Uterus (tissue), 4 donors: ENCODE data around the gene SLC37A4. TPM values are rescaled to one million over a fixed set of nuclear protein-coding genes. Genes with fewer than 3 reads are reported as not detected.

Experiments
- DNase-seq, 2 donors: peaks; one replicate each; pipeline ENCODE4 v3.0.0-alpha.2; 2019 to 2020
- H3K27ac ChIP-seq, 2 donors: fragments of 200-600 bp; sonication (generic); 1 replicate in 1 of 2; 2 replicates in 1 of 2; pipeline ENCODE4 v1.5.1; 2016 to 2018
- H3K27me3 ChIP-seq, 2 donors: fragments of 200-600 bp; sonication (generic); one replicate each; pipeline ENCODE4 v1.5.1; 2018 to 2019; ENCODE audit warnings: control low read depth in 1 of 2
- H3K36me3 ChIP-seq, 2 donors: fragments of 200-600 bp; sonication (generic); one replicate each; pipeline ENCODE4 v1.5.1; 2019; ENCODE audit warnings: control low read depth in 1 of 2
- H3K4me1 ChIP-seq, 2 donors: fragments of 200-600 bp; sonication (generic); one replicate each; pipeline ENCODE4 v1.5.1; 2018 to 2019; ENCODE audit warnings: control low read depth in 1 of 2
- H3K4me3 ChIP-seq, 2 donors: fragments of 200-600 bp; sonication (generic); 1 replicate in 1 of 2; 2 replicates in 1 of 2; pipeline ENCODE4 v1.5.1; 2018 to 2019; ENCODE audit warnings: mild to moderate bottlenecking in 1 of 2
- H3K9me3 ChIP-seq, 2 donors: fragments of 200-600 bp; sonication (generic); one replicate each; pipeline ENCODE4 v1.5.1; 2019; ENCODE audit warnings: control low read depth in 1 of 2
- CTCF ChIP-seq, 4 experiments: fragments of 200-600 bp in 2 of 4; fragments of 450-650 bp in 2 of 4; sonication (generic) in 2 of 4; IDR thresholded peaks; one replicate each; pipeline ENCODE4 v1.5.1; 2016 to 2019; ENCODE audit warnings: antibody characterized with exemption in 4 of 4, mild to moderate bottlenecking in 2 of 4, moderate library complexity in 1 of 4
- POLR2A ChIP-seq, 2 donors: fragments of 450-650 bp; IDR thresholded peaks; one replicate each; pipeline ENCODE4 v1.6.1; 2016; ENCODE audit warnings: antibody characterized with exemption in 2 of 2, mild to moderate bottlenecking in 1 of 2, moderate library complexity in 1 of 2
- intact Hi-C: fragments of 100-400 bp; cut with DNase I; formaldehyde crosslinking; loops from one replicate; pipeline ENCODE4 v1.15.1; 2023; ENCODE audit warnings: low total_unique reads
- total RNA-seq, 4 donors: library from RNA; depleted of rRNA in 3 of 4; stranded (reverse); fragments of >200 nt in 3 of 4; gene quantifications; one replicate each; pipeline versions ENCODE4 v1.1.0 to v1.2.4, GENCODE V29; 2014 to 2023
- donor health status: DM: yes; HTN: yes; CAD: no.

SLC37A4 gene
- total RNA-seq, result 10 to 100 TPM in 2 of 4 donors, 1 to 10 TPM in 2; 7.4 to 18.1 (median 11.9) TPM

- Histone ChIP-seq H3K27me3 (no peaks in the 10 kb centered on the region), H3K4me1 (no peaks in the 10 kb centered on the region), H3K4me3 (peak within 1 kb of the TSS; percentile 56 to 59), H3K9me3 (no peaks in the 10 kb centered on the region), H3K27ac (peak within 1 kb of the TSS; percentile 67 to 82), H3K36me3 (no peaks in the 10 kb centered on the region)
- TF ChIP-seq CTCF (IDR thresholded peaks at IDR 0.05) (peak; percentile 83 to 97 (median 90)), POLR2A (IDR thresholded peaks at IDR 0.05) (peak in 1 of 2 donors; percentile 64)
- intact Hi-C loops, result no loop called here
- peak; percentile 97 to 98 for DNase-seq
Observed at GRCh38 chr11:119030329-119031047, at the start of gene SLC37A4. SLC37A4 (minus strand) TSS chr11:119030877.

- no peak for TF ChIP-seq POLR2A (IDR thresholded peaks at IDR 0.05)
- TF ChIP-seq CTCF (IDR thresholded peaks at IDR 0.05), result no peak
- Histone ChIP-seq H3K4me1 (no peaks in the 10 kb centered on the region), H3K27me3 (no peaks in the 10 kb centered on the region), H3K9me3 (no peaks in the 10 kb centered on the region), H3K4me3 (no peak overlapping the region), H3K36me3 (no peaks in the 10 kb centered on the region), H3K27ac (no peak overlapping the region)
- intact Hi-C loops, result no loop called here
- DNase-seq, result no peak
Observed at GRCh38 chr11:119078675-119079420, 48.2 kb upstream of the SLC37A4 start.

- intact Hi-C loops, result no loop called here
- TF ChIP-seq POLR2A (IDR thresholded peaks at IDR 0.05), result no peak
- no peak for TF ChIP-seq CTCF (IDR thresholded peaks at IDR 0.05)
- Histone ChIP-seq H3K36me3 (no peaks in the 10 kb centered on the region), H3K27me3 (no peaks in the 10 kb centered on the region), H3K4me1 (no peaks in the 10 kb centered on the region), H3K9me3 (no peaks in the 10 kb centered on the region), H3K27ac (no peak overlapping the region), H3K4me3 (no peak overlapping the region)
- no peak for DNase-seq
Observed at GRCh38 chr11:119077839-119078238, 47.2 kb upstream of the SLC37A4 start.

- peak; percentile 52 to 54 for TF ChIP-seq POLR2A (IDR thresholded peaks at IDR 0.05)
- peak in 2 of 4 experiments; percentile 4 to 18 for TF ChIP-seq CTCF (IDR thresholded peaks at IDR 0.05)
- Histone ChIP-seq H3K4me1 (no peaks in the 10 kb centered on the region), H3K9me3 (no peaks in the 10 kb centered on the region), H3K27ac (peak within 1 kb of the TSS; percentile 83 to 84), H3K36me3 (no peaks in the 10 kb centered on the region), H3K27me3 (no peaks in the 10 kb centered on the region), H3K4me3 (peak within 1 kb of the TSS; percentile 79 to 91)
- intact Hi-C loops, result no loop called here
- peak; percentile 96 to 97 for DNase-seq
Observed at GRCh38 chr11:119067371-119068222, 36.9 kb upstream of the SLC37A4 start, which contains the start of gene VPS11. VPS11 (plus strand) TSS chr11:119067818; CDS start chr11:119067824, 6 bp downstream.
